Stomach smooth muscle (tissue), 2 donors: ENCODE data around the gene CAAP1.

Experiments used
- H3K27ac ChIP-seq: one replicate; pipeline ENCODE4 v1.7.0; 2013; ENCODE audit warnings: mild to moderate bottlenecking, low read length, inconsistent platforms
- H3K27me3 ChIP-seq, 2 donors: one replicate each; pipeline ENCODE4 v1.7.0; 2013; ENCODE audit warnings: low read length in 2 of 2; ENCODE audit not compliant: insufficient read depth in 2 of 2, control insufficient read depth in 1 of 2
- H3K36me3 ChIP-seq, 2 donors: one replicate each; pipeline ENCODE4 v1.7.0; 2013; ENCODE audit warnings: low read length in 2 of 2; ENCODE audit not compliant: control insufficient read depth in 2 of 2, insufficient read depth in 2 of 2
- H3K4me1 ChIP-seq: one replicate; pipeline ENCODE4 v1.7.0; 2013; ENCODE audit warnings: low read length; ENCODE audit not compliant: control insufficient read depth, insufficient read depth
- H3K4me3 ChIP-seq, 2 donors: one replicate each; pipeline ENCODE4 v1.7.0; 2013; ENCODE audit warnings: low read length in 2 of 2
- H3K9ac ChIP-seq, 2 donors: one replicate each; pipeline ENCODE4 v1.7.0; 2013; ENCODE audit warnings: low read length in 2 of 2, mild to moderate bottlenecking in 1 of 2
- H3K9me3 ChIP-seq, 2 donors: one replicate each; pipeline ENCODE4 v1.7.0; 2013; ENCODE audit warnings: low read length in 2 of 2; ENCODE audit not compliant: control insufficient read depth in 2 of 2
- donor health status: healthy.
- donor health status: Pancreatic carcinoma.

The CAAP1 gene

DNA sequence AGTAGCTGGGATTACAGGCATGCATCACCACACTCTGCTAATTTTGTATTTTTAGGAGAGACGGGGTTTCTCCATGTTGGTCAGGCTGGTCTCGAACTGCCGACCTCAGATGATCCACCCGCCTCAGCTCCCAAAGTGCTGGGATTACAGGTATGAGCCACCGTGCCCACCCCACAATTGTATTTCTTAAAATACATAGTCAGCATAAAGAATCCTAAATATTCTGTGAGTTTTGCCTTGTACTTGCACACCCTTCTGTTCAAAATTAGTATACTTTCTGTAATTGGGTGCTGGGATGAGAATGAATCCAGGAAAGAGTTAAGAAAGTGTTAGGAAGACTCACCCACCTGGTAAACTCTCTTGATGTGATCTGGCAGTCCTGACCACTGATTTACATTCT is 101.3 kb downstream of the CAAP1 start:
- no peak overlapping the region for H3K4me3 ChIP-seq

More for the DNA sequence above, 101.3 kb downstream of the CAAP1 start:
- Histone ChIP-seq H3K27ac (no peak overlapping the region), H3K27me3 (no peaks in the 10 kb centered on the region), H3K4me1 (no peaks in the 10 kb centered on the region), H3K9ac (no peak overlapping the region), H3K9me3 (peaks cover 0 to 5% of the 10 kb centered on the region in 2 donors), H3K36me3 (no peaks in the 10 kb centered on the region)
